Measurements from ENCODE around the gene RTP5. TPM values are rescaled to one million over a fixed set of nuclear protein-coding genes. Genes with fewer than 3 reads are reported as not detected.
A peak's percentile ranks its signal among the peaks of the same experiment; 100 is the strongest.
"Not testable (repeated sequence)": the region's sequence is repeated elsewhere in the genome, so short reads cannot be mapped to it uniquely, and the experiment has no call there.

Gene RTP5
- total RNA-seq, 1 experiment from 2014 or later, result not detected

GRCh38 chr2:241906826-241907570 lies 37.5 kb downstream of the RTP5 start:
- Histone ChIP-seq H2AFZ (ENCODE audit: low read length) (no peak overlapping the region), H3K9me3 (ENCODE audit: control insufficient read depth, low read depth, low read length) (no peaks in the 10 kb centered on the region), H3K27me3 (ENCODE audit: insufficient read depth, low read length) (no peaks in the 10 kb centered on the region), H2BK120ac (ENCODE audit: low read depth, low read length, poor library complexity, severe bottlenecking) (no peak overlapping the region), H2BK12ac (ENCODE audit: insufficient read length, low read depth, low read length) (no peak overlapping the region), H4K91ac (ENCODE audit: insufficient read length, low read depth, low read length) (no peak overlapping the region), H3T11ph (ENCODE audit: low read length) (no peak overlapping the region), H3K56ac (ENCODE audit: insufficient read length, low read depth, low read length) (no peak overlapping the region), H3K27ac (ENCODE audit: insufficient read length, low read depth, low read length) (no peak overlapping the region), H3K4me1 (ENCODE audit: insufficient read depth, low read length) (peaks cover 1% of the 10 kb centered on the region; the same call in 1 of the 2 replicates), H3K23me2 (ENCODE audit: insufficient read length, low read depth, low read length, poor library complexity, severe bottlenecking) (peaks cover 5% of the 10 kb centered on the region), H3K79me2 (ENCODE audit: insufficient read depth, low read length) (no peaks in the 10 kb centered on the region), H3K9ac (ENCODE audit: extremely low read depth, insufficient read length, low read length) (no peak overlapping the region), H3K4ac (ENCODE audit: low read depth, low read length) (no peak overlapping the region), H3K18ac (ENCODE audit: insufficient read length, low read depth, low read length) (no peak overlapping the region), H4K5ac (ENCODE audit: insufficient read length, low read depth, low read length) (no peak overlapping the region), H3K23ac (ENCODE audit: insufficient read length, low read depth, low read length) (no peak overlapping the region), H2BK5ac (ENCODE audit: insufficient read length, low read length) (no peak overlapping the region), H2BK15ac (ENCODE audit: low read depth, low read length) (no peak overlapping the region), H2BK20ac (ENCODE audit: low read depth, low read length, poor library complexity, severe bottlenecking) (no peak overlapping the region), H3K14ac (ENCODE audit: insufficient read depth, low read length) (no peak overlapping the region), H3K4me2 (ENCODE audit: insufficient read depth, insufficient read length, low read length) (no peak overlapping the region), H3K79me1 (ENCODE audit: insufficient read depth, low read depth, low read length, poor library complexity, severe bottlenecking) (no peaks in the 10 kb centered on the region), H2AK5ac (ENCODE audit: insufficient read length, low read length) (no peak overlapping the region), H4K20me1 (ENCODE audit: control insufficient read depth, insufficient read depth, insufficient read length) (no peaks in the 10 kb centered on the region), H4K8ac (replicated peaks; ENCODE audit: insufficient read length, low read depth, low read length) (no peak overlapping the region)
- H3K9me3 Mint-ChIP-seq, result no peaks in the 10 kb centered on the region; a peak in 1 of 5 replicates
- no peak for TF ChIP-seq CTCF (conservative IDR thresholded peaks at IDR 0.05)
- DNase-seq, result no peak
- H3K27me3 Mint-ChIP-seq (ENCODE audit: low read depth), result no peaks in the 10 kb centered on the region
- peaks cover 2 to 8% (median 3%) of the 10 kb centered on the region in 3 experiments; a peak in 4 of 7 replicates for H3K36me3 Mint-ChIP-seq (ENCODE audit: insufficient read depth in 1 of 3, low read depth in 3 of 3)
- WGBS (ENCODE audit: extremely low coverage, insufficient read length, low lambda C conversion rate), result no CpG with 5 or more reads among the region's 18 CpGs
- H3K4me3 Mint-ChIP-seq, result no peak overlapping the region
- H3K27ac Mint-ChIP-seq, result peak overlapping the region in 1 of 3 experiments; percentile 8; a peak in 1 of 7 replicates
- peaks cover 17 to 20% of the 10 kb centered on the region in 2 experiments for H3K4me1 Mint-ChIP-seq

GRCh38 chr2:241907831-241908230 lies 38.3 kb downstream of the RTP5 start:
- peaks cover 21 to 24% of the 10 kb centered on the region in 2 experiments for H3K4me1 Mint-ChIP-seq
- not testable (repeated sequence) for H3K14ac ChIP-seq (ENCODE audit: insufficient read depth, low read length); H3K36me3 Mint-ChIP-seq (ENCODE audit: insufficient read depth in 1 of 3, low read depth in 3 of 3); H3K27ac ChIP-seq (ENCODE audit: insufficient read length, low read depth, low read length); H3K4me1 ChIP-seq (ENCODE audit: insufficient read depth, low read length); H3K4me2 ChIP-seq (ENCODE audit: insufficient read depth, insufficient read length, low read length); H2BK120ac ChIP-seq (ENCODE audit: low read depth, low read length, poor library complexity, severe bottlenecking); H4K20me1 ChIP-seq (ENCODE audit: control insufficient read depth, insufficient read depth, insufficient read length); H3T11ph ChIP-seq (ENCODE audit: low read length); H4K5ac ChIP-seq (ENCODE audit: insufficient read length, low read depth, low read length); H3K79me1 ChIP-seq (ENCODE audit: insufficient read depth, low read depth, low read length, poor library complexity, severe bottlenecking); H2BK15ac ChIP-seq (ENCODE audit: low read depth, low read length); H4K91ac ChIP-seq (ENCODE audit: insufficient read length, low read depth, low read length); H3K23ac ChIP-seq (ENCODE audit: insufficient read length, low read depth, low read length); H2BK5ac ChIP-seq (ENCODE audit: insufficient read length, low read length); H3K9ac ChIP-seq (ENCODE audit: extremely low read depth, insufficient read length, low read length); H2AK5ac ChIP-seq (ENCODE audit: insufficient read length, low read length); H3K23me2 ChIP-seq (ENCODE audit: insufficient read length, low read depth, low read length, poor library complexity, severe bottlenecking); H2BK20ac ChIP-seq (ENCODE audit: low read depth, low read length, poor library complexity, severe bottlenecking); H3K27me3 ChIP-seq (ENCODE audit: insufficient read depth, low read length); H3K18ac ChIP-seq (ENCODE audit: insufficient read length, low read depth, low read length); H2BK12ac ChIP-seq (ENCODE audit: insufficient read length, low read depth, low read length); H3K79me2 ChIP-seq (ENCODE audit: insufficient read depth, low read length); H3K4me3 Mint-ChIP-seq; DNase-seq; H3K56ac ChIP-seq (ENCODE audit: insufficient read length, low read depth, low read length); H3K9me3 Mint-ChIP-seq; H3K27me3 Mint-ChIP-seq (ENCODE audit: low read depth); H2AFZ ChIP-seq (ENCODE audit: low read length); H3K9me3 ChIP-seq (ENCODE audit: control insufficient read depth, low read depth, low read length); H4K8ac ChIP-seq (replicated peaks; ENCODE audit: insufficient read length, low read depth, low read length); H3K4ac ChIP-seq (ENCODE audit: low read depth, low read length); H3K27ac Mint-ChIP-seq
- no CpG with 5 or more reads among the region's 7 CpGs for WGBS (ENCODE audit: extremely low coverage, insufficient read length, low lambda C conversion rate)

All from H9 (cell line).